B cell (primary cell): ENCODE measurements around the gene CTNNBL1.

ENCODE experiments used
- EZH2 ChIP-seq: IDR thresholded peaks from 2 replicates; pipeline ENCODE4 v1.6.1; 2012; ENCODE audit warnings: borderline replicate concordance, low read depth, mild to moderate bottlenecking, moderate library complexity, low read length; ENCODE audit not compliant: insufficient read depth, poor library complexity, severe bottlenecking
- TF ChIP-seq, protein P1 (sequence below): fragments of 200-600 bp; IDR thresholded peaks from one replicate; pipeline ENCODE4 v1.8.0; 2022; ENCODE audit warnings: antibody characterized with exemption, mild to moderate bottlenecking

- TF ChIP-seq, protein P1, sequence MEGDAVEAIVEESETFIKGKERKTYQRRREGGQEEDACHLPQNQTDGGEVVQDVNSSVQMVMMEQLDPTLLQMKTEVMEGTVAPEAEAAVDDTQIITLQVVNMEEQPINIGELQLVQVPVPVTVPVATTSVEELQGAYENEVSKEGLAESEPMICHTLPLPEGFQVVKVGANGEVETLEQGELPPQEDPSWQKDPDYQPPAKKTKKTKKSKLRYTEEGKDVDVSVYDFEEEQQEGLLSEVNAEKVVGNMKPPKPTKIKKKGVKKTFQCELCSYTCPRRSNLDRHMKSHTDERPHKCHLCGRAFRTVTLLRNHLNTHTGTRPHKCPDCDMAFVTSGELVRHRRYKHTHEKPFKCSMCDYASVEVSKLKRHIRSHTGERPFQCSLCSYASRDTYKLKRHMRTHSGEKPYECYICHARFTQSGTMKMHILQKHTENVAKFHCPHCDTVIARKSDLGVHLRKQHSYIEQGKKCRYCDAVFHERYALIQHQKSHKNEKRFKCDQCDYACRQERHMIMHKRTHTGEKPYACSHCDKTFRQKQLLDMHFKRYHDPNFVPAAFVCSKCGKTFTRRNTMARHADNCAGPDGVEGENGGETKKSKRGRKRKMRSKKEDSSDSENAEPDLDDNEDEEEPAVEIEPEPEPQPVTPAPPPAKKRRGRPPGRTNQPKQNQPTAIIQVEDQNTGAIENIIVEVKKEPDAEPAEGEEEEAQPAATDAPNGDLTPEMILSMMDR: no peak
- TF ChIP-seq EZH2: no peak
Observed at GRCh38 chr20:37670351-37670791, 23.5 kb upstream of the CTNNBL1 start.
